Bronchial epithelial cell (primary cell): ENCODE results near the gene EYS. TPM values are rescaled to one million over a fixed set of nuclear protein-coding genes. Genes with fewer than 3 reads are reported as not detected.
"Not testable (repeated sequence)": the region's sequence is repeated elsewhere in the genome, so short reads cannot be mapped to it uniquely, and the experiment has no call there.

Experiments
- DNase-seq: peaks from one replicate; pipeline ENCODE4 v3.0.0-alpha.2; 2010; ENCODE audit warnings: low read depth
- FAIRE-seq: peaks from 2 replicates; lab custom pipeline; 2011; peaks lifted over from hg19 to GRCh38; lab: Jason Lieb, UNC
- H3K27me3 ChIP-seq: 2 replicates; pipeline ENCODE4 v1.5.1; 2011; ENCODE audit warnings: low read length; ENCODE audit not compliant: control insufficient read depth, insufficient read depth
- H3K36me3 ChIP-seq: 2 replicates; pipeline ENCODE4 v1.5.1; 2011; ENCODE audit warnings: low read length; ENCODE audit not compliant: control insufficient read depth, insufficient read depth
- H3K4me3 ChIP-seq: 2 replicates; pipeline ENCODE4 v1.5.1; 2011; ENCODE audit warnings: mild to moderate bottlenecking, low read depth, low read length, control low read depth
- total RNA-seq: library from RNA; depleted of rRNA; stranded (reverse); fragments of >200 nt; gene quantifications from 2 replicates; pipeline ENCODE4 v1.2.1, GENCODE V29; 2014
- TF ChIP-seq, protein P1 (sequence below): IDR thresholded peaks from 2 replicates; pipeline ENCODE4 v1.5.1; 2011; ENCODE audit warnings: mild to moderate bottlenecking, moderate library complexity, low read length, control low read depth, inconsistent platforms; ENCODE audit not compliant: insufficient read depth, severe bottlenecking

The EYS gene
- total RNA-seq, 1 donor from 2014 or later, result 0.53 TPM

DNA sequence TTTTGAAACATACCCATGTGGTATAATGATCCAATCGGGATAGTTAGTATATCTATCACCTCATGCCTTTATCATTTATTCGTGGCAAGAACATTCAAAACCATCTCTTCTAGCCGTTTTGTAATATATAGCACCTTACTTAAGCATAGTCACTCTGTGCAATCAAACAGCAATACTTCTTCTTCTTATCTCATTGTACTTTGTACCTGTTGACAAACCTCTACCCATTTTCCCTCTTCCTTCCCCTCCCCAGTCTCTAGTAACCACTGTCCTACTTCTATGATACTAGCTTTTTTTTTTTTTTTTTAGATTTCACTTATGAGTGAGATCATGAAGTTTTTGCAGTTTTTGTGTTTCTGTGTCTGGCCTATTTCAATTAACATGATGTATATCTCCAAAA lies 296.7 kb downstream of the EYS start:
- no peak for DNase-seq
- no peaks in the 10 kb centered on the region for H3K27me3 ChIP-seq
- no peak for FAIRE-seq
- no peak overlapping the region for H3K4me3 ChIP-seq
- H3K36me3 ChIP-seq, result no peaks in the 10 kb centered on the region
- TF ChIP-seq, protein P1, sequence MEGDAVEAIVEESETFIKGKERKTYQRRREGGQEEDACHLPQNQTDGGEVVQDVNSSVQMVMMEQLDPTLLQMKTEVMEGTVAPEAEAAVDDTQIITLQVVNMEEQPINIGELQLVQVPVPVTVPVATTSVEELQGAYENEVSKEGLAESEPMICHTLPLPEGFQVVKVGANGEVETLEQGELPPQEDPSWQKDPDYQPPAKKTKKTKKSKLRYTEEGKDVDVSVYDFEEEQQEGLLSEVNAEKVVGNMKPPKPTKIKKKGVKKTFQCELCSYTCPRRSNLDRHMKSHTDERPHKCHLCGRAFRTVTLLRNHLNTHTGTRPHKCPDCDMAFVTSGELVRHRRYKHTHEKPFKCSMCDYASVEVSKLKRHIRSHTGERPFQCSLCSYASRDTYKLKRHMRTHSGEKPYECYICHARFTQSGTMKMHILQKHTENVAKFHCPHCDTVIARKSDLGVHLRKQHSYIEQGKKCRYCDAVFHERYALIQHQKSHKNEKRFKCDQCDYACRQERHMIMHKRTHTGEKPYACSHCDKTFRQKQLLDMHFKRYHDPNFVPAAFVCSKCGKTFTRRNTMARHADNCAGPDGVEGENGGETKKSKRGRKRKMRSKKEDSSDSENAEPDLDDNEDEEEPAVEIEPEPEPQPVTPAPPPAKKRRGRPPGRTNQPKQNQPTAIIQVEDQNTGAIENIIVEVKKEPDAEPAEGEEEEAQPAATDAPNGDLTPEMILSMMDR, result no peak

DNA sequence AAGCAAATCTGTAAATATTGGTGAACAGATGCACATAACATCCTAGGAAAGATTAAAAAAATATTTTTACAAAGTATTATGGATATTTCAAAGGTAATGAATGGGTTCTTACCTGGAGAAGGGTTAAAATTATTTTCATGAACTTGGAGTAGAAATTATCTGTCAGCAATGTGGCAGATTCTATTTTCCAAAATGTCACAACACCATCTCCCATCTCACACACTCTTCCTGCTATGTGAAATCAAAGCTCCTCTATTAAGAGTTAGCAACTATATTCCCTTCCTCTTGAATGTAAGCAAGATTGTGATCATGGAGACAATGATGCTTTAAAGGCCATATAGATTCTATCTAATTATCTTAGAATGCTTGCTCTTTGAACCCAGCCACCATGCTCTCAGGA lies 304.5 kb downstream of the EYS start:
- H3K4me3 ChIP-seq, result no peak overlapping the region
- H3K36me3 ChIP-seq, result no peaks in the 10 kb centered on the region
- no peaks in the 10 kb centered on the region for H3K27me3 ChIP-seq
- TF ChIP-seq, protein P1, result no peak
- DNase-seq, result no peak
- FAIRE-seq, result no peak

DNA sequence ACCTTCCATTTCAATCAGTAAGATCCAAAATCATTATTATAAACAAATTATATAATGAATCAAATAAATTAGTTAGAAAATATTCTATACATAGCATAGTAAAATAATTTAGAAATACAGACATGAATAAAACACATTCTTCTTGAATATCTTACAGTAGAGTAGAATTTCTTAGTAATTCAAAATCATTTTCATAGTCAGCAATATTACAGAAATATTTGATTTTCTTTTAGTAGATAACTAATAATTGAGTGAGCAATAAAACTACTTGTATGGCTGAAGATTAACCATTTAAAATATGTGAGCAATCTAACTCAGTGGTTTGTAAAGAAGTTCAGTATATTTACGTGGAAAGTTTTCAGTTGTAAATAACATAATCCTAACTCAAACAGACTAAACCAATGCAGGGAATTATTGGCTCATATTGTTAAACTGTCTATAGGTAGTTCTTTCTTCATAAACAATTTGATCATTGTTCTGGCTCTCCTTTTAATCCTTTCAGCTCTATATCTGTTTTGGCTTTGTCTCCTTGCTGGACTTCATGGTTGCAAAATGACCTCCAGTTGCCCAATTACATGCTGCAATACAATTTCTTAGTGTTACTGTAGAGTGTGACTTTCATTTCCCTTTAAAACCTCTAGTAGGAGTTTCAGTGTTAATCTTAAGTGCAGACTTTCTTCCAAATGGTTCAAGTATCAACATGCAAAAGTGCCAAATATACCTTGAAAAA lies 307.5 kb downstream of the EYS start:
- Histone ChIP-seq H3K4me3 (no peak overlapping the region), H3K27me3 (no peaks in the 10 kb centered on the region), H3K36me3 (no peaks in the 10 kb centered on the region)
- FAIRE-seq (no peak), DNase-seq (no peak)
- TF ChIP-seq, protein P1, result no peak

DNA sequence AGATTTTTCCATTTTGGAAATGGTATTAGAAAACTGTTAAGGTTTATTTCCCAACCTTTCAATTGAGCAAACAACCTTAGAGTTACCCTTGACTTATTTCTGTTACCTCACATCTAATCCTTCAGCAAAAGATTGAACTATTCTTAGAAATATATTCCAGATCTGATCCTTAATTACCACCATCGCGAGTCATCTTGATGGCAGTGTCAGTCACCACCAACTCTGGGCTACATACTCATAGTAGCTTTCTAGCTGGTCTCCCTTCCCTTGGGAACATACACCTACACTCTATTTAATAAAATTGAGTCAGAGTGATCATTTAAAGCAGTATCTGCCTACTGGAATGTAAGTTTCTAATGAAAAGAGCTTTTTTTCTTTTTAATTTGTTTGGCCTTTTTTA lies 308.2 kb downstream of the EYS start:
- Histone ChIP-seq H3K36me3 (no peaks in the 10 kb centered on the region), H3K27me3 (no peaks in the 10 kb centered on the region)
- no peak for FAIRE-seq

DNA sequence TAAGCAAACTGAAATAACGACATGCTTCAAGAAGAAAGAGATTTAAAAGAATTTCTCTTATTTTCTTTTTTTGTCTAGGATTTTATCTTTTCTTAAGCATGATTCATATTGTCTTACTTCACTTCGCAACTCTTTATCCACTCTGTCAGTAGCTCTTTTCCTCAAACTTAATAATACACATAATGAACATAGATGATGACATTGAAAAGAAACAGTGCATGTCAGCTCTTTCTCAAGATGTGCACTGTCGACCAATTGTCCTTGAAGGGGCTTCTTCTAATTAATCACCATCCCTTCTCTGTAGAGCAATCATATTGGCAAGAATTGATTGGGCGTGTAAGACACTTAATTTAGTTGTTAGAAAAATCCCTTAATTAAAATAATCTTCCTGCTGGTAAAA lies 356.5 kb downstream of the EYS start:
- Histone ChIP-seq H3K36me3 (no peaks in the 10 kb centered on the region), H3K27me3 (no peaks in the 10 kb centered on the region), H3K4me3 (no peak overlapping the region)
- DNase-seq (no peak), FAIRE-seq (no peak)
- TF ChIP-seq, protein P1, result no peak

More for the DNA sequence above, 308.2 kb downstream of the EYS start:
- H3K4me3 ChIP-seq, result no peak overlapping the region
- TF ChIP-seq, protein P1, result no peak
- DNase-seq, result no peak

DNA sequence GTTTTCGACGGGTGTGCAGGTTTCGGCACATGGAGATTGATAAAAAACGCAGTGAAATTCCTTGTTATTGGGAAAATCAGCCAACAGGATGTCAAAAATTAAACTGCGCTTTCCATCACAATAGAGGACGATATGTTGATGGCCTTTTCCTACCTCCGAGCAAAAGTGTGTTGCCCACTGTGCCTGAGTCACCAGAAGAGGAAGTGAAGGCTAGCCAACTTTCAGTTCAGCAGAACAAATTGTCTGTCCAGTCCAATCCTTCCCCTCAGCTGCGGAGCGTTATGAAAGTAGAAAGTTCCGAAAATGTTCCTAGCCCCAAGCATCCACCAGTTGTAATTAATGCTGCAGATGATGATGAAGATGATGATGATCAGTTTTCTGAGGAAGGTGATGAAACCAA lies 404.4 kb downstream of the EYS start:
- FAIRE-seq, H3K36me3 ChIP-seq, H3K4me3 ChIP-seq, H3K27me3 ChIP-seq, DNase-seq: not testable (repeated sequence)
